Keratinocyte (primary cell): ENCODE results near the gene DFFB.

ENCODE experiments used
- CTCF ChIP-seq, 3 experiments: IDR thresholded peaks in 1 of 3; conservative IDR thresholded peaks in 1 of 3; optimal IDR thresholded peaks in 1 of 3; 2 replicates in 2 of 3; 3 replicates in 1 of 3; pipeline versions ENCODE3 to v1.5.1; 2011; ENCODE audit warnings: low read length in 3 of 3, mild to moderate bottlenecking in 3 of 3, moderate library complexity in 2 of 3, control low read depth in 1 of 3, inconsistent platforms in 1 of 3; ENCODE audit not compliant: insufficient read depth in 2 of 3; ENCODE audit errors: extremely low read depth in 1 of 3
- EZH2 ChIP-seq: IDR thresholded peaks from one replicate; pipeline ENCODE4 v1.6.1; 2012; ENCODE audit warnings: inconsistent platforms, mild to moderate bottlenecking, low read length, moderate library complexity

- TF ChIP-seq CTCF (optimal IDR thresholded peaks at IDR 0.05 in 1 of 3, IDR thresholded peaks at IDR 0.05 in 1 of 3, conservative IDR thresholded peaks at IDR 0.05 in 1 of 3; ENCODE audit: extremely low read depth in 1 of 3, insufficient read depth in 2 of 3, low read length in 3 of 3) (no peak), EZH2 (no peak)
These were observed 27.7 kb downstream of the DFFB start for GRCh38 chr1:3884966-3885365.
